ENCODE data around the gene PRKAR1B. TPM values are rescaled to one million over a fixed set of nuclear protein-coding genes. Genes with fewer than 3 reads are reported as not detected.

PRKAR1B gene
- total RNA-seq, 1 experiment from 2014 or later, result 43.3 TPM

GRCh38 chr7:772005-772294 lies 44.9 kb upstream of the PRKAR1B start:
- Histone ChIP-seq H4K8ac (replicated peaks; ENCODE audit: insufficient read length, low read depth, low read length) (no peak overlapping the region), H3K23ac (ENCODE audit: insufficient read length, low read depth, low read length) (no peak overlapping the region), H3K79me2 (ENCODE audit: insufficient read depth, low read length) (no peaks in the 10 kb centered on the region), H3K4me1 (ENCODE audit: insufficient read depth, low read length) (no peaks in the 10 kb centered on the region), H2BK12ac (ENCODE audit: insufficient read length, low read depth, low read length) (no peak overlapping the region), H4K20me1 (ENCODE audit: control insufficient read depth, insufficient read depth, insufficient read length) (no peaks in the 10 kb centered on the region), H2BK20ac (ENCODE audit: low read depth, low read length, poor library complexity, severe bottlenecking) (no peak overlapping the region), H3K4ac (ENCODE audit: low read depth, low read length) (no peak overlapping the region), H3T11ph (ENCODE audit: low read length) (no peak overlapping the region), H3K56ac (ENCODE audit: insufficient read length, low read depth, low read length) (no peak overlapping the region), H4K91ac (ENCODE audit: insufficient read length, low read depth, low read length) (no peak overlapping the region), H2AFZ (ENCODE audit: low read length) (no peak overlapping the region), H3K27ac (ENCODE audit: insufficient read length, low read depth, low read length) (no peak overlapping the region), H2BK15ac (ENCODE audit: low read depth, low read length) (no peak overlapping the region), H3K18ac (ENCODE audit: insufficient read length, low read depth, low read length) (no peak overlapping the region), H3K14ac (ENCODE audit: insufficient read depth, low read length) (no peak overlapping the region), H2BK5ac (ENCODE audit: insufficient read length, low read length) (no peak overlapping the region), H3K27me3 (ENCODE audit: insufficient read depth, low read length) (no peaks in the 10 kb centered on the region), H3K23me2 (ENCODE audit: insufficient read length, low read depth, low read length, poor library complexity, severe bottlenecking) (no peaks in the 10 kb centered on the region), H4K5ac (ENCODE audit: insufficient read length, low read depth, low read length) (no peak overlapping the region), H3K9ac (ENCODE audit: extremely low read depth, insufficient read length, low read length) (no peak overlapping the region), H3K9me3 (ENCODE audit: control insufficient read depth, low read depth, low read length) (no peaks in the 10 kb centered on the region), H3K79me1 (ENCODE audit: insufficient read depth, low read depth, low read length, poor library complexity, severe bottlenecking) (no peaks in the 10 kb centered on the region), H2AK5ac (ENCODE audit: insufficient read length, low read length) (no peak overlapping the region), H2BK120ac (ENCODE audit: low read depth, low read length, poor library complexity, severe bottlenecking) (no peak overlapping the region), H3K4me2 (ENCODE audit: insufficient read depth, insufficient read length, low read length) (no peak overlapping the region)
- Mint-ChIP-seq H3K36me3 (ENCODE audit: insufficient read depth in 1 of 3, low read depth in 3 of 3) (peaks cover 18 to 35% (median 32%) of the 10 kb centered on the region in 3 experiments), H3K4me3 (no peak overlapping the region), H3K4me1 (no peaks in the 10 kb centered on the region), H3K27me3 (ENCODE audit: low read depth) (no peaks in the 10 kb centered on the region), H3K27ac (no peak overlapping the region), H3K9me3 (no peaks in the 10 kb centered on the region; a peak in 1 of 5 replicates)
- DNase-seq, result no peak
- no CpG with 5 or more reads among the region's 11 CpGs for WGBS (ENCODE audit: extremely low coverage, insufficient read length, low lambda C conversion rate)
- TF ChIP-seq CTCF (conservative IDR thresholded peaks at IDR 0.05), result no peak
